Measurements from ENCODE around the gene C2CD2.
A peak's percentile ranks its signal among the peaks of the same experiment; 100 is the strongest.

DNA sequence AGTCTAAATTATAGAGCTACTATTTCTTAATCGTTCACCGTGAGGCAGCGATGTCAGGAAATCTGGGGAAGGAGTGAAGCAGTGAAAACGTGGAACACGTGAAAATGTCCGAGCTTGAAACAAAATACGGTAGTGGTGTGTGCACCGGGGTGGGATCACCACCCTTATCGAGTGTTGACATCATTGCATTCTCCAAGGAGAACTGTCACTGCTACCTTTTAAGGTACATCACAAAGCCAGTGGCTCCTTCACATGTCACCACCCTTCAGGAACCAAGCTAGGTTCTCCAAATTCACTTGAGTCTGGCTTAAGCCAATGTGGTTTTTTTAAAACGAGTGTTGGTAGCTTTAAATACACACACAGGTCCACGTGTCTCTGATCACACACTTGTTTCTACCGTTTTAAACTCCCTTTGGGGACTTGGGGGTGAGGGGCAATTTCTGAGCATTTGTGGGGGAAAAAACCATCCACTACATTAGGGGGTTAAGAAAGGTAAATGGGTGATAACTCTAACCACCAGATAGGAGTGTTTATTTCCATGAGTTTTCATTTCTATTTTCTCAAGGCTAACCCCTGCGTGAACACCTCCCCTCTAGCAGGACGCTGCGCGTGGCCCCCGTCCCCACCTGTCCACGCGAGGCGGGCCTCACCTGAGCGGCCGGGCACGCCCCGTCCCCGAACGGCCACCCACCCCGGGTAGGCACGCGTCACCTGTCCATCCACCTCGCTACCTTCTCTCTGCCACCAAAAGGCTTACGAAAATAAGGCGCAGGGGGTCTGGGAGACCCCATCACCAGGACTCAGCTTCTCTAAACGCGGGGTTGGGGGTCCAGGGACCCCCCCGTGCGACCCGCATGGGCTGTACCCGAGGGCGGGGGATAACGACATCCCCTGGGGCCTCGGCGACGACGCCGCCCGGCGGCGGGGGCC lies 75.7 kb downstream of the C2CD2 start:
- TF ChIP-seq, protein P1, sequence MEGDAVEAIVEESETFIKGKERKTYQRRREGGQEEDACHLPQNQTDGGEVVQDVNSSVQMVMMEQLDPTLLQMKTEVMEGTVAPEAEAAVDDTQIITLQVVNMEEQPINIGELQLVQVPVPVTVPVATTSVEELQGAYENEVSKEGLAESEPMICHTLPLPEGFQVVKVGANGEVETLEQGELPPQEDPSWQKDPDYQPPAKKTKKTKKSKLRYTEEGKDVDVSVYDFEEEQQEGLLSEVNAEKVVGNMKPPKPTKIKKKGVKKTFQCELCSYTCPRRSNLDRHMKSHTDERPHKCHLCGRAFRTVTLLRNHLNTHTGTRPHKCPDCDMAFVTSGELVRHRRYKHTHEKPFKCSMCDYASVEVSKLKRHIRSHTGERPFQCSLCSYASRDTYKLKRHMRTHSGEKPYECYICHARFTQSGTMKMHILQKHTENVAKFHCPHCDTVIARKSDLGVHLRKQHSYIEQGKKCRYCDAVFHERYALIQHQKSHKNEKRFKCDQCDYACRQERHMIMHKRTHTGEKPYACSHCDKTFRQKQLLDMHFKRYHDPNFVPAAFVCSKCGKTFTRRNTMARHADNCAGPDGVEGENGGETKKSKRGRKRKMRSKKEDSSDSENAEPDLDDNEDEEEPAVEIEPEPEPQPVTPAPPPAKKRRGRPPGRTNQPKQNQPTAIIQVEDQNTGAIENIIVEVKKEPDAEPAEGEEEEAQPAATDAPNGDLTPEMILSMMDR (IDR thresholded peaks at IDR 0.05), result no peak
- TF ChIP-seq EP300 (IDR thresholded peaks at IDR 0.05) (peak in 1 of 2 donors; percentile 33), POLR2A (IDR thresholded peaks at IDR 0.05) (no peak)

Data from tibial nerve (tissue), 4 donors.